ENCODE results near the gene WNT3. TPM values are rescaled to one million over a fixed set of nuclear protein-coding genes. Genes with fewer than 3 reads are reported as not detected.

WNT3 gene
- total and polyA plus RNA-seq, 4 experiments from 2014 or later = not detected

GRCh38 chr17:46730026-46730425, 88.5 kb downstream of the WNT3 start:
- H3K36me3 ChIP-seq (ENCODE audit: insufficient read depth, low read length) = peaks cover 8% of the 10 kb centered on the region
- POLR2A ChIA-PET (ENCODE audit: partially characterized antibody) = no interaction called here

GRCh38 chr17:46727572-46728348, 90.7 kb downstream of the WNT3 start:
- H3K27me3 Mint-ChIP-seq = no peaks in the 10 kb centered on the region
- POLR2A ChIA-PET (ENCODE audit: partially characterized antibody) = no interaction called here
- no peak overlapping the region for H3K4me3 Mint-ChIP-seq
- intact Hi-C loops (cut with micrococcal nuclease) = no loop called here
- no peak overlapping the region for H3K27ac Mint-ChIP-seq
- Histone ChIP-seq H3K36me3 (ENCODE audit: insufficient read depth, low read length) (peaks cover 11% of the 10 kb centered on the region), H3K27ac (ENCODE audit: low read depth, low read length) (no peak overlapping the region), H3K4me3 (ENCODE audit: low read length in 2 of 2) (no peak overlapping the region), H3K4me1 (ENCODE audit: insufficient read depth, low read length) (no peaks in the 10 kb centered on the region), H3K27me3 (ENCODE audit: insufficient read depth, low read length) (no peaks in the 10 kb centered on the region), H3K9me3 (ENCODE audit: control insufficient read depth in 1 of 2, low read length in 2 of 2) (no peaks in the 10 kb centered on the region)
- peaks cover 36 to 51% of the 10 kb centered on the region in 2 donors for H3K36me3 Mint-ChIP-seq
- H3K9me3 Mint-ChIP-seq = peaks cover 0 to 1% (median 0%) of the 10 kb centered on the region in 8 donors
- no peak for DNase-seq
- CTCF ChIA-PET (ENCODE audit: partially characterized antibody) = no interaction called here
- no peaks in the 10 kb centered on the region for H3K4me1 Mint-ChIP-seq

More at GRCh38 chr17:46730026-46730425, 88.5 kb downstream of the WNT3 start:
- no peaks in the 10 kb centered on the region for H3K9me3 Mint-ChIP-seq
- CTCF ChIA-PET (ENCODE audit: partially characterized antibody) = interaction anchor here (1.1 kb wide), 1 partner anchor 105 kb away, joined by 3 read pairs; no protein-coding TSS in a partner anchor
- no peaks in the 10 kb centered on the region for H3K27me3 Mint-ChIP-seq
- no peaks in the 10 kb centered on the region for H3K4me1 ChIP-seq (ENCODE audit: insufficient read depth, low read length)
- DNase-seq = no peak
- no peak overlapping the region for H3K4me3 Mint-ChIP-seq
- intact Hi-C loops (cut with micrococcal nuclease) = no loop called here
- no peaks in the 10 kb centered on the region for H3K27me3 ChIP-seq (ENCODE audit: insufficient read depth, low read length)
- no peak overlapping the region for H3K4me3 ChIP-seq (ENCODE audit: low read length in 2 of 2)
- H3K27ac Mint-ChIP-seq = no peak overlapping the region
- no peak overlapping the region for H3K27ac ChIP-seq (ENCODE audit: low read depth, low read length)
- H3K4me1 Mint-ChIP-seq = no peaks in the 10 kb centered on the region
- no peaks in the 10 kb centered on the region for H3K9me3 ChIP-seq (ENCODE audit: control insufficient read depth in 1 of 2, low read length in 2 of 2)
- peaks cover 32 to 58% of the 10 kb centered on the region in 2 donors for H3K36me3 Mint-ChIP-seq

GRCh38 chr17:46726206-46726605, 92.3 kb downstream of the WNT3 start:
- H3K4me1 Mint-ChIP-seq = no peaks in the 10 kb centered on the region
- no peak overlapping the region for H3K27ac ChIP-seq (ENCODE audit: low read depth, low read length)
- POLR2A ChIA-PET (ENCODE audit: partially characterized antibody) = no interaction called here
- H3K9me3 Mint-ChIP-seq = peaks cover 0 to 1% (median 0%) of the 10 kb centered on the region in 8 donors
- CTCF ChIA-PET (ENCODE audit: partially characterized antibody) = no interaction called here
- H3K27me3 Mint-ChIP-seq = no peaks in the 10 kb centered on the region
- H3K4me3 ChIP-seq (ENCODE audit: low read length in 2 of 2) = no peak overlapping the region
- H3K27me3 ChIP-seq (ENCODE audit: insufficient read depth, low read length) = no peaks in the 10 kb centered on the region
- DNase-seq = no peak
- H3K4me1 ChIP-seq (ENCODE audit: insufficient read depth, low read length) = no peaks in the 10 kb centered on the region
- H3K9me3 ChIP-seq (ENCODE audit: control insufficient read depth in 1 of 2, low read length in 2 of 2) = no peaks in the 10 kb centered on the region
- H3K36me3 ChIP-seq (ENCODE audit: insufficient read depth, low read length) = peaks cover 11% of the 10 kb centered on the region
- H3K4me3 Mint-ChIP-seq = no peak overlapping the region
- peaks cover 42 to 53% of the 10 kb centered on the region in 2 donors for H3K36me3 Mint-ChIP-seq
- intact Hi-C loops (cut with micrococcal nuclease) = no loop called here
- peak overlapping the region in 1 of 7 donors; percentile 24 for H3K27ac Mint-ChIP-seq

- Histone ChIP-seq H3K4me1 (ENCODE audit: insufficient read depth, low read length) (no peaks in the 10 kb centered on the region), H3K27me3 (ENCODE audit: insufficient read depth, low read length) (no peaks in the 10 kb centered on the region), H3K36me3 (ENCODE audit: insufficient read depth, low read length) (peaks cover 9% of the 10 kb centered on the region), H3K27ac (ENCODE audit: low read depth, low read length) (no peak overlapping the region), H3K9me3 (ENCODE audit: control insufficient read depth in 1 of 2, low read length in 2 of 2) (no peaks in the 10 kb centered on the region), H3K4me3 (ENCODE audit: low read length in 2 of 2) (no peak overlapping the region)
- intact Hi-C loops (cut with micrococcal nuclease) = no loop called here
- ChIA-PET CTCF (ENCODE audit: partially characterized antibody) (no interaction called here), POLR2A (ENCODE audit: partially characterized antibody) (no interaction called here)
- Mint-ChIP-seq H3K36me3 (peaks cover 38 to 46% of the 10 kb centered on the region in 2 donors), H3K4me3 (no peak overlapping the region), H3K27me3 (no peaks in the 10 kb centered on the region), H3K4me1 (no peaks in the 10 kb centered on the region), H3K27ac (no peak overlapping the region), H3K9me3 (peaks cover 0 to 1% (median 0%) of the 10 kb centered on the region in 8 donors)
- no peak for DNase-seq
Measured at GRCh38 chr17:46722662-46723285, 95.7 kb downstream of the WNT3 start.

- no peak overlapping the region for H3K27ac Mint-ChIP-seq
- peaks cover 32 to 37% of the 10 kb centered on the region in 2 donors for H3K36me3 Mint-ChIP-seq
- H3K4me3 Mint-ChIP-seq = no peak overlapping the region
- H3K4me1 ChIP-seq (ENCODE audit: insufficient read depth, low read length) = no peaks in the 10 kb centered on the region
- H3K27me3 Mint-ChIP-seq = no peaks in the 10 kb centered on the region
- no peak for DNase-seq
- peaks cover 5% of the 10 kb centered on the region for H3K36me3 ChIP-seq (ENCODE audit: insufficient read depth, low read length)
- intact Hi-C loops (cut with micrococcal nuclease) = no loop called here
- POLR2A ChIA-PET (ENCODE audit: partially characterized antibody) = no interaction called here
- no peaks in the 10 kb centered on the region for H3K27me3 ChIP-seq (ENCODE audit: insufficient read depth, low read length)
- H3K27ac ChIP-seq (ENCODE audit: low read depth, low read length) = no peak overlapping the region
- CTCF ChIA-PET (ENCODE audit: partially characterized antibody) = no interaction called here
- H3K4me1 Mint-ChIP-seq = no peaks in the 10 kb centered on the region
- no peaks in the 10 kb centered on the region for H3K9me3 ChIP-seq (ENCODE audit: control insufficient read depth in 1 of 2, low read length in 2 of 2)
- H3K9me3 Mint-ChIP-seq = peaks cover 0 to 1% (median 0%) of the 10 kb centered on the region in 8 donors
- H3K4me3 ChIP-seq (ENCODE audit: low read length in 2 of 2) = no peak overlapping the region
Measured at GRCh38 chr17:46720408-46720807, 98.1 kb downstream of the WNT3 start.

GRCh38 chr17:46719891-46720290, 98.6 kb downstream of the WNT3 start:
- ChIA-PET POLR2A (ENCODE audit: partially characterized antibody) (no interaction called here), CTCF (ENCODE audit: partially characterized antibody) (no interaction called here)
- Mint-ChIP-seq H3K9me3 (peaks cover 0 to 1% (median 0%) of the 10 kb centered on the region in 8 donors), H3K27me3 (no peaks in the 10 kb centered on the region), H3K4me1 (no peaks in the 10 kb centered on the region), H3K36me3 (peaks cover 33 to 40% of the 10 kb centered on the region in 2 donors), H3K27ac (no peak overlapping the region), H3K4me3 (no peak overlapping the region)
- H3K4me1 ChIP-seq (ENCODE audit: insufficient read depth, low read length) = no peaks in the 10 kb centered on the region
- H3K27me3 ChIP-seq (ENCODE audit: insufficient read depth, low read length) = no peaks in the 10 kb centered on the region
- H3K27ac ChIP-seq (ENCODE audit: low read depth, low read length) = no peak overlapping the region
- no peak for DNase-seq
- H3K4me3 ChIP-seq (ENCODE audit: low read length in 2 of 2) = no peak overlapping the region
- peaks cover 10% of the 10 kb centered on the region for H3K36me3 ChIP-seq (ENCODE audit: insufficient read depth, low read length)
- intact Hi-C loops (cut with micrococcal nuclease) = no loop called here
- no peaks in the 10 kb centered on the region for H3K9me3 ChIP-seq (ENCODE audit: control insufficient read depth in 1 of 2, low read length in 2 of 2)

GRCh38 chr17:46717999-46718398, 100.5 kb downstream of the WNT3 start:
- peaks cover 3 to 10% (median 7%) of the 10 kb centered on the region in 4 donors for H3K4me1 Mint-ChIP-seq
- Histone ChIP-seq H3K36me3 (ENCODE audit: insufficient read depth, low read length) (peaks cover 13% of the 10 kb centered on the region), H3K4me1 (ENCODE audit: insufficient read depth, low read length) (no peaks in the 10 kb centered on the region), H3K4me3 (ENCODE audit: low read length in 2 of 2) (no peak overlapping the region), H3K27me3 (ENCODE audit: insufficient read depth, low read length) (no peaks in the 10 kb centered on the region), H3K27ac (ENCODE audit: low read depth, low read length) (no peak overlapping the region), H3K9me3 (ENCODE audit: control insufficient read depth in 1 of 2, low read length in 2 of 2) (no peaks in the 10 kb centered on the region)
- POLR2A ChIA-PET (ENCODE audit: partially characterized antibody) = no interaction called here
- intact Hi-C loops (cut with micrococcal nuclease) = no loop called here
- peaks cover 38 to 51% of the 10 kb centered on the region in 2 donors for H3K36me3 Mint-ChIP-seq
- no peak for DNase-seq
- CTCF ChIA-PET (ENCODE audit: partially characterized antibody) = no interaction called here
- no peaks in the 10 kb centered on the region for H3K27me3 Mint-ChIP-seq
- H3K27ac Mint-ChIP-seq = no peak overlapping the region
- no peaks in the 10 kb centered on the region for H3K9me3 Mint-ChIP-seq
- no peak overlapping the region for H3K4me3 Mint-ChIP-seq

Data from CD4-positive, alpha-beta memory T cell (primary cell).